Medulla oblongata (tissue), 1 donor: ENCODE results near the gene SHLD1.
"Not testable (repeated sequence)": the region's sequence is repeated elsewhere in the genome, so short reads cannot be mapped to it uniquely, and the experiment has no call there.

ENCODE experiments used
- DNase-seq: peaks from one replicate; pipeline ENCODE4 v3.0.0-alpha.2; 2015; ENCODE audit errors: extremely low spot score

SHLD1 gene

GRCh38 chr20:5735845-5736510 is 14.2 kb upstream of the SHLD1 start:
- peak; percentile 10 for DNase-seq

- DNase-seq: no peak
These were observed 12.6 kb upstream of the SHLD1 start for GRCh38 chr20:5737619-5737953.

GRCh38 chr20:5737966-5738365 is 12.2 kb upstream of the SHLD1 start:
- DNase-seq: no peak

GRCh38 chr20:5740643-5741042 is 9.6 kb upstream of the SHLD1 start:
- not testable (repeated sequence) for DNase-seq

GRCh38 chr20:5741089-5741488 is 9.1 kb upstream of the SHLD1 start:
- no peak for DNase-seq

GRCh38 chr20:5742041-5742440 is 8.2 kb upstream of the SHLD1 start:
- no peak for DNase-seq

- no peak for DNase-seq
These were observed 4.7 kb upstream of the SHLD1 start for GRCh38 chr20:5745416-5746030.

- no peak for DNase-seq
These were observed 4.1 kb upstream of the SHLD1 start for GRCh38 chr20:5746064-5746463.

- no peak for DNase-seq
These were observed 2.0 kb upstream of the SHLD1 start for GRCh38 chr20:5748246-5748645.

GRCh38 chr20:5749512-5749951 is 669 bp upstream of the SHLD1 start:
- not testable (repeated sequence) for DNase-seq

GRCh38 chr20:5751856-5752255 is 1.7 kb downstream of the SHLD1 start:
- DNase-seq: no peak

GRCh38 chr20:5753814-5754213 is 3.6 kb downstream of the SHLD1 start:
- DNase-seq: no peak

- no peak for DNase-seq
These were observed 7.7 kb downstream of the SHLD1 start for GRCh38 chr20:5757949-5758348.

GRCh38 chr20:5766085-5766764 is 16.0 kb downstream of the SHLD1 start:
- DNase-seq: no peak

- no peak for DNase-seq
These were observed 17.4 kb downstream of the SHLD1 start for GRCh38 chr20:5767493-5768098.

GRCh38 chr20:5770231-5770986 is 20.2 kb downstream of the SHLD1 start:
- peak; percentile 14 for DNase-seq

GRCh38 chr20:5770987-5771318 is 20.8 kb downstream of the SHLD1 start:
- no peak for DNase-seq

GRCh38 chr20:5772704-5773103 is 22.5 kb downstream of the SHLD1 start:
- DNase-seq: no peak

GRCh38 chr20:5773589-5773988 is 23.4 kb downstream of the SHLD1 start:
- DNase-seq: no peak

- no peak for DNase-seq
These were observed 25.9 kb downstream of the SHLD1 start for GRCh38 chr20:5776077-5776476.

GRCh38 chr20:5779071-5779900 is 29.1 kb downstream of the SHLD1 start:
- DNase-seq: no peak
